ENCODE results near the gene CCDC146.

CCDC146 gene

GRCh38 chr7:77289387-77289786 lies 167.0 kb downstream of the CCDC146 start:
- no peak for DNase-seq (ENCODE audit: low read depth, low spot score)
- H3K27ac ChIP-seq: no peak overlapping the region
- H3K4me3 ChIP-seq: no peak overlapping the region
- TF ChIP-seq POLR2AphosphoS5 (IDR thresholded peaks at IDR 0.05; ENCODE audit: borderline replicate concordance, low read depth, low read length) (no peak), EZH2 (IDR thresholded peaks at IDR 0.05) (no peak), FOXP2 (optimal IDR thresholded peaks at IDR 0.05; ENCODE audit: control extremely low read depth, extremely low read length, insufficient read depth) (no peak)
- H3K36me3 ChIP-seq (ENCODE audit: insufficient read depth, low read length): no peaks in the 10 kb centered on the region
- H3K9ac ChIP-seq (ENCODE audit: insufficient read length): no peak overlapping the region
- no peaks in the 10 kb centered on the region for H3K9me3 ChIP-seq (ENCODE audit: low read depth, low read length)

- Histone ChIP-seq H3K9ac (ENCODE audit: insufficient read length) (no peak overlapping the region), H3K36me3 (ENCODE audit: insufficient read depth, low read length) (no peaks in the 10 kb centered on the region), H3K27ac (no peak overlapping the region), H3K9me3 (ENCODE audit: low read depth, low read length) (no peaks in the 10 kb centered on the region), H3K4me3 (no peak overlapping the region)
- DNase-seq (ENCODE audit: low read depth, low spot score): no peak
- TF ChIP-seq FOXP2 (optimal IDR thresholded peaks at IDR 0.05; ENCODE audit: control extremely low read depth, extremely low read length, insufficient read depth) (no peak), EZH2 (IDR thresholded peaks at IDR 0.05) (no peak), POLR2AphosphoS5 (IDR thresholded peaks at IDR 0.05; ENCODE audit: borderline replicate concordance, low read depth, low read length) (no peak)
Observed at GRCh38 chr7:77290425-77290824, 168.0 kb downstream of the CCDC146 start.

GRCh38 chr7:77293046-77293445 lies 170.6 kb downstream of the CCDC146 start:
- DNase-seq (ENCODE audit: low read depth, low spot score): no peak
- Histone ChIP-seq H3K4me3 (no peak overlapping the region), H3K36me3 (ENCODE audit: insufficient read depth, low read length) (no peaks in the 10 kb centered on the region), H3K9ac (ENCODE audit: insufficient read length) (no peak overlapping the region), H3K27ac (no peak overlapping the region), H3K9me3 (ENCODE audit: low read depth, low read length) (no peaks in the 10 kb centered on the region)
- no peak for TF ChIP-seq POLR2AphosphoS5 (IDR thresholded peaks at IDR 0.05; ENCODE audit: borderline replicate concordance, low read depth, low read length)
- no peak for TF ChIP-seq EZH2 (IDR thresholded peaks at IDR 0.05)
- no peak for TF ChIP-seq FOXP2 (optimal IDR thresholded peaks at IDR 0.05; ENCODE audit: control extremely low read depth, extremely low read length, insufficient read depth)

GRCh38 chr7:77295549-77295948 lies 173.1 kb downstream of the CCDC146 start:
- H3K36me3 ChIP-seq (ENCODE audit: insufficient read depth, low read length): no peaks in the 10 kb centered on the region
- TF ChIP-seq EZH2 (IDR thresholded peaks at IDR 0.05): no peak
- no peak for TF ChIP-seq POLR2AphosphoS5 (IDR thresholded peaks at IDR 0.05; ENCODE audit: borderline replicate concordance, low read depth, low read length)
- no peak for TF ChIP-seq FOXP2 (optimal IDR thresholded peaks at IDR 0.05; ENCODE audit: control extremely low read depth, extremely low read length, insufficient read depth)
- DNase-seq (ENCODE audit: low read depth, low spot score): no peak

GRCh38 chr7:77306231-77307067 lies 184.0 kb downstream of the CCDC146 start:
- Histone ChIP-seq H3K9ac (ENCODE audit: insufficient read length) (no peak overlapping the region), H3K4me3 (no peak overlapping the region), H3K9me3 (ENCODE audit: low read depth, low read length) (no peaks in the 10 kb centered on the region), H3K36me3 (ENCODE audit: insufficient read depth, low read length) (no peaks in the 10 kb centered on the region), H3K27ac (no peak overlapping the region)
- DNase-seq (ENCODE audit: low read depth, low spot score): no peak
- TF ChIP-seq EZH2 (IDR thresholded peaks at IDR 0.05) (no peak), POLR2AphosphoS5 (IDR thresholded peaks at IDR 0.05; ENCODE audit: borderline replicate concordance, low read depth, low read length) (no peak)

More at GRCh38 chr7:77295549-77295948, 173.1 kb downstream of the CCDC146 start:
- H3K9me3 ChIP-seq (ENCODE audit: low read depth, low read length): no peaks in the 10 kb centered on the region
- H3K9ac ChIP-seq (ENCODE audit: insufficient read length): no peak overlapping the region
- H3K4me3 ChIP-seq: no peak overlapping the region
- no peak overlapping the region for H3K27ac ChIP-seq

- no peak overlapping the region for H3K27ac ChIP-seq
- TF ChIP-seq EZH2 (IDR thresholded peaks at IDR 0.05) (no peak), POLR2AphosphoS5 (IDR thresholded peaks at IDR 0.05; ENCODE audit: borderline replicate concordance, low read depth, low read length) (no peak), FOXP2 (optimal IDR thresholded peaks at IDR 0.05; ENCODE audit: control extremely low read depth, extremely low read length, insufficient read depth) (no peak)
- no peak overlapping the region for H3K9ac ChIP-seq (ENCODE audit: insufficient read length)
- H3K9me3 ChIP-seq (ENCODE audit: low read depth, low read length): no peaks in the 10 kb centered on the region
- H3K4me3 ChIP-seq: no peak overlapping the region
- no peaks in the 10 kb centered on the region for H3K36me3 ChIP-seq (ENCODE audit: insufficient read depth, low read length)
- DNase-seq (ENCODE audit: low read depth, low spot score): no peak
Observed at GRCh38 chr7:77308792-77309191, 186.4 kb downstream of the CCDC146 start.

GRCh38 chr7:77309714-77310220 lies 187.4 kb downstream of the CCDC146 start:
- DNase-seq (ENCODE audit: low read depth, low spot score): no peak

GRCh38 chr7:77310982-77311381 lies 188.6 kb downstream of the CCDC146 start:
- no peak for DNase-seq (ENCODE audit: low read depth, low spot score)
- Histone ChIP-seq H3K27ac (no peak overlapping the region), H3K36me3 (ENCODE audit: insufficient read depth, low read length) (no peaks in the 10 kb centered on the region), H3K9ac (ENCODE audit: insufficient read length) (no peak overlapping the region), H3K9me3 (ENCODE audit: low read depth, low read length) (no peaks in the 10 kb centered on the region), H3K4me3 (no peak overlapping the region)
- TF ChIP-seq POLR2AphosphoS5 (IDR thresholded peaks at IDR 0.05; ENCODE audit: borderline replicate concordance, low read depth, low read length): no peak
- no peak for TF ChIP-seq FOXP2 (optimal IDR thresholded peaks at IDR 0.05; ENCODE audit: control extremely low read depth, extremely low read length, insufficient read depth)
- no peak for TF ChIP-seq EZH2 (IDR thresholded peaks at IDR 0.05)

More at GRCh38 chr7:77309714-77310220, 187.4 kb downstream of the CCDC146 start:
- Histone ChIP-seq H3K9me3 (ENCODE audit: low read depth, low read length) (no peaks in the 10 kb centered on the region), H3K4me3 (no peak overlapping the region), H3K36me3 (ENCODE audit: insufficient read depth, low read length) (no peaks in the 10 kb centered on the region), H3K27ac (no peak overlapping the region), H3K9ac (ENCODE audit: insufficient read length) (no peak overlapping the region)
- TF ChIP-seq POLR2AphosphoS5 (IDR thresholded peaks at IDR 0.05; ENCODE audit: borderline replicate concordance, low read depth, low read length) (no peak), FOXP2 (optimal IDR thresholded peaks at IDR 0.05; ENCODE audit: control extremely low read depth, extremely low read length, insufficient read depth) (no peak), EZH2 (IDR thresholded peaks at IDR 0.05) (no peak)

Measured in SK-N-MC (cell line).